Activated T-helper 1 cell treated with anti-CD3 and anti-CD28 coated beads, Interleukin-12 subunit alpha, Interleukin-12 subunit beta, Interleukin-2, Interleukin-4 antibody, amounts not matched to agents 30 ng/mL and 10 ng/mL and 1 ng/mL, durations not matched to agents 14 hours and 24 hours and 36 hours (primary cell): Measurements from ENCODE around the gene ABCC4. TPM values are rescaled to one million over a fixed set of nuclear protein-coding genes. Genes with fewer than 3 reads are reported as not detected.

Source experiments
- DNase-seq: peaks from one replicate; pipeline ENCODE4 v3.0.0; 2021; ENCODE audit warnings: low spot score
- H3K27ac Mint-ChIP-seq: one replicate; pipeline ENCODE4 v1.8.0; 2021; ENCODE audit warnings: mild to moderate bottlenecking, mixed read lengths
- H3K27me3 Mint-ChIP-seq: one replicate; pipeline ENCODE4 v1.8.0; 2022; ENCODE audit warnings: mild to moderate bottlenecking, moderate library complexity, mixed read lengths; ENCODE audit not compliant: insufficient read depth
- H3K36me3 Mint-ChIP-seq: one replicate; pipeline ENCODE4 v1.8.0; 2021; ENCODE audit warnings: low read depth, mixed read lengths
- H3K4me1 Mint-ChIP-seq: one replicate; pipeline ENCODE4 v1.8.0; 2021; ENCODE audit warnings: low read depth, mixed read lengths
- H3K4me3 Mint-ChIP-seq: one replicate; pipeline ENCODE4 v1.8.0; 2021; ENCODE audit warnings: mild to moderate bottlenecking, moderate library complexity, mixed read lengths
- H3K9me3 Mint-ChIP-seq: one replicate; pipeline ENCODE4 v1.8.0; 2021; ENCODE audit warnings: mixed read lengths
- intact Hi-C: fragments of 100-400 bp; cut with micrococcal nuclease; formaldehyde crosslinking; loops from one replicate; pipeline ENCODE4 v1.15.1; 2024
- total RNA-seq: library from RNA; stranded (reverse); gene quantifications from 2 replicates; pipeline ENCODE4 v1.2.3, GENCODE V29; 2022

Gene ABCC4
- total RNA-seq, 1 donor from 2014 or later: 16.4 TPM

DNA sequence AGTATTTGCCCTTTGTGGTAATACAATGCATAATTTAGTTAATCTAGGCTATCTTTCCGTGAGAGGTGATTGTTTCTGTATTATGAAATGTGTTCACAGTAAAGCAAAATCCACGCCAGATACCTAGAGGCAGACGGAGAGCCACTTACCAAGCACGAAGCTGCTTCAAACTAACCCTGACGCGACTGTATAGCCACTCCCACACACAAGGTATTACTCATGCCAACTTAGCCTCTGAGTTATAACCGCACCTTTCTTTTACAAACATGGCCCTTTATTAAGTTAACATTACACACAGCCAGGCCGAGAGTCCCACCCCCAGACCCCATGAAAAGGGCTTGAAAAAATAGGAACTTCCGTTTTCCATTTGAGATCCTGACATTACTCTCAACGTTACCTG lies 185.7 kb downstream of the ABCC4 start:
- intact Hi-C loops: no loop called here
- Mint-ChIP-seq H3K27ac (no peak overlapping the region), H3K36me3 (no peaks in the 10 kb centered on the region), H3K9me3 (no peaks in the 10 kb centered on the region), H3K4me3 (no peak overlapping the region), H3K27me3 (no peaks in the 10 kb centered on the region), H3K4me1 (no peaks in the 10 kb centered on the region)
- DNase-seq: no peak

DNA sequence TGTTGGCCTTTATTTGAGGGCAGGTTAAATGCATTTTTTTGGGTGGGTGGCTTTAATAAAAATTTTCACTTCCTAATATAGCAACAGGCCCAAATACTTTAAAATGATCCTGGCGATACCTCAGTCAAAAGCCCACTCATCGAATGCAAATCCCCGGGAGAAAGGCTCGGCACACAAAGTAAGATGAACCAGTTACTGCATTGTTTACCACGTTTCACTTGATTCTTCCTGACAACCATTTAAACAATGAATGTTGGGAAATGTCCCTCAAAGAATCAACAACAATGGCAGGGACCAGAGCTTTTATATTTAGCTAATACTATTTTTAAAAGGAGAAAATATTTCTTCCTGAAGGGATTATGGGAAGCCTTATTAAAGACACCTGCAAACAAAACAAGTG lies 187.7 kb downstream of the ABCC4 start:
- DNase-seq: no peak
- H3K27me3 Mint-ChIP-seq: no peaks in the 10 kb centered on the region
- no peak overlapping the region for H3K4me3 Mint-ChIP-seq
- peaks cover 2% of the 10 kb centered on the region for H3K36me3 Mint-ChIP-seq
- H3K4me1 Mint-ChIP-seq: no peaks in the 10 kb centered on the region
- H3K27ac Mint-ChIP-seq: no peak overlapping the region
- H3K9me3 Mint-ChIP-seq: no peaks in the 10 kb centered on the region
- intact Hi-C loops: no loop called here

DNA sequence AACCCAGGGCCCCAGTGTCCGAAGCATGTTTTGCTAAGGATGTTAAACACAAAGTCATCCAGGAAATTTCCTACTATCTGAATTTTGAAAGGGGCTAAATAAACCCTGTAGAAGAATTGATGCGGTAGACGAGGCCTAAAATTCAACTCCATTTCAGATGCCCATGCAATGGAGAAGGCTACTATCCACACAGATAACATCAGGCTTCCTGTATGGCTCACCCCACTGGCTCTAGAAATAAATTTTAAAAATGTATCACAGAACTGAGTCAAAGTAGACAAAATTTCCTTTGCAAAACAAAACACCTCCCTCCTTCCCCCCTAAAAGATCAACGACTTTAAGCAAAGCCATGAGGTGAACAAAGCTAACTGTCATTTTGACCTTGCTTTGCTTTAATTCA lies 188.4 kb downstream of the ABCC4 start:
- intact Hi-C loops: no loop called here
- Mint-ChIP-seq H3K36me3 (peaks cover 2% of the 10 kb centered on the region), H3K27ac (no peak overlapping the region), H3K4me3 (no peak overlapping the region), H3K27me3 (no peaks in the 10 kb centered on the region), H3K4me1 (no peaks in the 10 kb centered on the region), H3K9me3 (no peaks in the 10 kb centered on the region)
- DNase-seq: no peak

DNA sequence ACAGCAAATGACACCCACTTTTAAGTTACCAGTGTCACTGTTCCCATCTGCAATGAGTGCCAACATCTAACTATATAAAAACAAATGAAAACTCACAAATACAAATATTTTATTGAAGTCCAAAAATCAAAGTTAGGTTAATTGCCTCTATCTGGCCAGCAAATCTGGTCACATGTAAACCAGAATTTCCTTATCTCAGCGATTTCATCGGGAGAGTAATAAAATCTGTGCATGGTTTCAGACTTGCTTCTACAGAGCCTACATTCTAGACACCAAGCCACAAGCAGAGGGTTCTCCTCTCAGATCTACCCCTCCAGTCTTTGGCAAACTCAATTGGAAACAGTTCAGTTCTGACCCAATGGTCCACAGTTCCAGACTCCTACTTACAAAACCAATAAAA lies 189.6 kb downstream of the ABCC4 start:
- no peaks in the 10 kb centered on the region for H3K9me3 Mint-ChIP-seq
- no peaks in the 10 kb centered on the region for H3K4me1 Mint-ChIP-seq
- intact Hi-C loops: no loop called here
- H3K36me3 Mint-ChIP-seq: peaks cover 2% of the 10 kb centered on the region
- no peak overlapping the region for H3K4me3 Mint-ChIP-seq
- no peaks in the 10 kb centered on the region for H3K27me3 Mint-ChIP-seq
- no peak for DNase-seq
- no peak overlapping the region for H3K27ac Mint-ChIP-seq

DNA sequence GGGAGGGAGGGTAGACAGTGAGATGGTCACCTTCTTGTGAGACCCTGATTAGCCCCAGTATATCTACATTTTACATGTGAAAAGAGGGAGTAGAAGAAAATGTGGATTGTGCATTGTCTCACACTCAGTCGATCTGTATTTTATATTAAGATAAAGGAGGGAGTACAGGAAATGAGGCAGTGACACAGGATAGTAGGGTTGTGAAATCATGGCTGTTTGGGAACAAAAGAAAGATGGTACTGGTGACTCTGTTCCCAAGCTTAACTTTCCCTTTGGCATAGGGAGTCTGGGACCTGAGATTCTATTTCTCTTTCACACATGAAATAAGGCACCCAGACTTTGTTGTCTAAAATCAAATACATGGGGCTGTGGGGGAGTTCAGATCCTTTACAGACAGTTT lies 194.7 kb downstream of the ABCC4 start:
- Mint-ChIP-seq H3K36me3 (peaks cover 4% of the 10 kb centered on the region), H3K4me3 (no peak overlapping the region), H3K27me3 (no peaks in the 10 kb centered on the region), H3K4me1 (no peaks in the 10 kb centered on the region), H3K9me3 (no peaks in the 10 kb centered on the region), H3K27ac (no peak overlapping the region)
- no peak for DNase-seq
- intact Hi-C loops: no loop called here

DNA sequence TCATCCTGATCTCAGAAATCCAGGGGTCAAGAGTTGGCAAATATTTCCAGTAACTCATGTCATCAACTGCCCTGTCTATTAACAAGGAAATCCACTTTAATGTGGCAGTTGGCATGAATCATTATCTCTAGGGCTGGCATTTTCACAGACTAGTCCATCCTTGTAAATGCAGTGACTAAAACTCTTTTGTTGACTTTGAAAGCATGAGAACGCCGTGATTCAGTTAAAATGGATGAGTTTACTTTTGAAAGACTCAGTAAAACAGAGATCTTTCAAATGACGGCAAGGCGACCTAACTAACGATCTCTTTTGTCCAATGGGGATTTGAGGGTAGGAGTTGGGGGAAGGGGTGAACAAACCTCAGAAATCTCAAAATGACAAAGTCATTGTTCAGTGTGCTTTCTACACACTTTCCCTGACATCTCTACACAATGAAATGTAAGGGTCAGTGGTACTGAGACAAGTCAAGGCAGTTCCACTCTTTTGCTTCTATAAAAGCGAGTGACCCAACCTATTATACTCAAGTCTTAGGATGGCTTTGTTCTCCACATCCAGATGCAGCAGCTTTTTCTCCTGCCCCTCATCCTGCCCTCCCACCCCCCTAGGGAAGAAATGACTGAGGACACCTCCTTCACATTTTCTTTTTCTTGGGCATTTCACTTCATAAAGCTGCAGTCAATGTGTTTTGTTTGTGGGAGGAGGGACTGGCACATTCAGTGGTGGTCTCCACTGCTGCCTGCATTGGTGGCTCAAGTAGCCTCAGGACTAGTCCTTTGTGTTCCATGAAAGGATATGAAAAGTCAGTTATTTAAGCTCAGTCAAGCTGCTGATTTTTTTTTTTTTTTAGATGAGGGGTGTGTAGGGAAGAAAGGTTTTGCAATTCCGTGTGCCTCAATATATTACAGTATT lies 200.5 kb downstream of the ABCC4 start:
- Mint-ChIP-seq H3K4me3 (no peak overlapping the region), H3K4me1 (no peaks in the 10 kb centered on the region), H3K36me3 (peaks cover 8% of the 10 kb centered on the region), H3K27ac (no peak overlapping the region), H3K9me3 (peaks cover 12% of the 10 kb centered on the region), H3K27me3 (no peaks in the 10 kb centered on the region)
- DNase-seq: no peak
- intact Hi-C loops: no loop called here

DNA sequence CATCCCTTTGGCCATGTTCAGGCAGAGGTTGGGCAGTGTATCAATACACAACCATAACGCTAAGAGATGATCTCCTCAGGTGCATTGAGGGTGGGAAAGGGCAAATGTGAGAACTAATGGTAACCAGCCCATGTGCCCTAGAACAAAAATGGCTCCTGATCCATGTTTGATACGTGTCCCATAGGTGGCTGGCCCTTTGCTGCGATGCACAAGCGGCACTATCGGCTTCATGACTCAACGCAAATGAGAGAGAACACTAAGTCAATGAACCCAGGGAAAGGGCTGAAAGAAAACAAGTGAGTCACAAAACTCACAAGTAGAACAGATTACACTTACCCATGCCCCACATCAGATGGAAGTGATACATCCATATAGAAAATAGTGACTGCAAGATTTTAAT lies 201.7 kb downstream of the ABCC4 start:
- H3K36me3 Mint-ChIP-seq: peaks cover 6% of the 10 kb centered on the region
- no peak overlapping the region for H3K27ac Mint-ChIP-seq
- intact Hi-C loops: no loop called here
- no peak for DNase-seq
- H3K27me3 Mint-ChIP-seq: no peaks in the 10 kb centered on the region
- no peak overlapping the region for H3K4me3 Mint-ChIP-seq
- H3K9me3 Mint-ChIP-seq: peaks cover 14% of the 10 kb centered on the region
- no peaks in the 10 kb centered on the region for H3K4me1 Mint-ChIP-seq

DNA sequence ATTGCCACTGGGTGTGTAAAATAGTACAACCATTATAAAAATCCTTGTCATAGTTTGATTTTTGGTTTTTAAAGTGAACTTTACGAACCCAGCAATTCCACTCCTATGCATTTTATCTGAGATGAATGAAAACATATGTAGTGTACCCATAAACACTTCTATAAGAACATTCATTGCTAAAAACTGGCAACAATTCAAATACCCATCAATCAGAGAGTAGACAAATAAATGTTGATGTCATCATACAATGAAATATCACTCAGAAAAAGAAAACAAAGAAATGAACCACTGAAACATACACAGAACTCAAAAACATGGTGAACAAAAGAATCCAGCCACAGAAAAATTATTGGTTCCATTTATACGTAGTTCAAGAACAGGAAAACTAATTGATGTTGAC lies 202.3 kb downstream of the ABCC4 start:
- Mint-ChIP-seq H3K36me3 (peaks cover 6% of the 10 kb centered on the region), H3K4me3 (no peak overlapping the region), H3K27me3 (no peaks in the 10 kb centered on the region), H3K4me1 (no peaks in the 10 kb centered on the region), H3K9me3 (peaks cover 14% of the 10 kb centered on the region), H3K27ac (no peak overlapping the region)
- no peak for DNase-seq
- intact Hi-C loops: no loop called here

DNA sequence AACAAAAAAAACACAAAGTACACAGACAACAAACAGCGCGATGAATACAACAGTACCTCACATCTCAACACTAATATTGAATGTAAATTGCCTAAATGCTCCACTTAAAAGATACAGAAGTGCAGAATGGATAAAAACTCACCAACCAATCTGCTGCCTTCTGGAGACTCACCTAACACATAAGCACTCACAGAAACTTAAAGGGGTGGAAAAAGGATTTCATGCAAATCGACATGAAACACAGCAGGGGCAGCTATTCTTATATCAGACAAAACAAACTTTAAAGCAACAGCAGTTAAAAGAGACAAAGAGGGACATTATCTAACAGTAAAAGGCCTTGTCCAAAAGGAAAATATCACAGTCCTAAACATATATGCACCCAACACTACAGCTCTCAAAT lies 209.5 kb downstream of the ABCC4 start:
- DNase-seq: no peak
- Mint-ChIP-seq H3K27me3 (no peaks in the 10 kb centered on the region), H3K4me3 (no peak overlapping the region), H3K4me1 (no peaks in the 10 kb centered on the region), H3K36me3 (no peaks in the 10 kb centered on the region), H3K9me3 (peaks cover 16% of the 10 kb centered on the region), H3K27ac (no peak overlapping the region)
- intact Hi-C loops: no loop called here

DNA sequence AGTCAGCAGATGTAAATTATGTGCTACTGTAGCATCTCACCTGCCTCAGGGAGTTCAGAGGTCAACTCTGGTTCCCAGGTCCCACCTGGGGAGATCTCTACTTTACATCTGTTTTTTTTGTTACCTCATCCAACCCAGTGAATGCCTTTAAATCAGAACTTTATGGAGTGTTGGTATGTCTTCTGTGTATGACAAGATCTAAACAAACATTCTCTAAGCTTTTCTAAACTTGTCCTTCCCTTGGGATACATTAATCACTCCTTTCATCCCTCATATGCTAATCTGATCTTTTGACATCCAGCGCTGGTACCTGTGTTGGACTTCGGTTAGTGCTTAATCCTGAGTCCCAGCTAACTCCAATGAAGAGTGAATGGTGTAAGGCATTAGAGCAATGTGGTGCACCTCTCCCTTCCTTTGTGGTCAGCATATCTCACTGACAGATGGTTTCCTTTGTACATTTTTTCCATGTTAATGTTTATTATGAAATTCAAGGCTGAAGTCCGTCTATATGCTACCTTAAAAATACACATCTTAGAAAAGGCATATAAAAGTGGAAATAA lies 213.4 kb downstream of the ABCC4 start:
- no peak for DNase-seq
- Mint-ChIP-seq H3K27me3 (no peaks in the 10 kb centered on the region), H3K27ac (no peak overlapping the region), H3K9me3 (peaks cover 6% of the 10 kb centered on the region), H3K36me3 (no peaks in the 10 kb centered on the region), H3K4me1 (no peaks in the 10 kb centered on the region), H3K4me3 (no peak overlapping the region)
- intact Hi-C loops: no loop called here

DNA sequence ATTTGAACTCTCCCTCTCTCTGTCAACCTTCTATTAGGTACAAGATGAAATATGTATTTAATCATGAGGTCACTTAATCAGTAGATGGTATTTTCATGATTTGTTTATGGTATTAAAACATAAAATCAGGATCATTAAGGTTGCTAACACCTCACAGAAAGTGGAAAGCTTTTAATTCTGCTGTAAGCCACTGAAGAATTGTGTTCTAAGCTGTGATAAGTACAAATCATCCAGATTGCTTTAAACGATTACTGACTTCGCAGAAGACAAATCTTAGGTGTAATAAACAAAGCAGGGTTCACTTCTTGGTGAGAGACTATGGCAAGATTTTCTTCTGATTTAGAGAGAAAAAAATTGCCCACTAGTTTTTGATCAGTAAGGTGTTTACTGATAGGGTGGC lies 214.5 kb downstream of the ABCC4 start:
- H3K27ac Mint-ChIP-seq: no peak overlapping the region
- DNase-seq: no peak
- H3K4me1 Mint-ChIP-seq: no peaks in the 10 kb centered on the region
- no peaks in the 10 kb centered on the region for H3K27me3 Mint-ChIP-seq
- H3K36me3 Mint-ChIP-seq: no peaks in the 10 kb centered on the region
- no peaks in the 10 kb centered on the region for H3K9me3 Mint-ChIP-seq
- intact Hi-C loops: no loop called here
- H3K4me3 Mint-ChIP-seq: no peak overlapping the region

DNA sequence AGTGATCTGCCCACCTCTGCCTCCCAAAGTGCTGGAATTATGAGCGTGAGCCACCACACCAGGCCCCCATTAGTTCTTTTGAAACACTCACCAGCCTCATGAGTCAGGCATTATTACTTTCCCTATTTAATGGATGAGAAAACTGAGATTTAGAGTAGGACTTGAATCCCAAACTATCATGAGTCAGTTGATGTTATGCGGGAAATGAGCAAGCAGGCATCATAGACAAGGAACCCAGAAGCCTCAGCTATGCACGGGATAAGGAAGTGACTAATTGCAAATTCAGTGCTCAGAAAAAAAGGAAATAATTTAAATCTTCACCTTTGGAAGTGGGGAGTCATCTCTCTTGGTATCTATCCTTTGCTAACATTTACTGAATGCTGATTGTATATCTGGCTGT lies 217.5 kb downstream of the ABCC4 start:
- Mint-ChIP-seq H3K9me3 (no peaks in the 10 kb centered on the region), H3K27ac (no peak overlapping the region), H3K27me3 (no peaks in the 10 kb centered on the region), H3K4me3 (no peak overlapping the region), H3K36me3 (no peaks in the 10 kb centered on the region), H3K4me1 (no peaks in the 10 kb centered on the region)
- intact Hi-C loops: no loop called here
- DNase-seq: no peak

DNA sequence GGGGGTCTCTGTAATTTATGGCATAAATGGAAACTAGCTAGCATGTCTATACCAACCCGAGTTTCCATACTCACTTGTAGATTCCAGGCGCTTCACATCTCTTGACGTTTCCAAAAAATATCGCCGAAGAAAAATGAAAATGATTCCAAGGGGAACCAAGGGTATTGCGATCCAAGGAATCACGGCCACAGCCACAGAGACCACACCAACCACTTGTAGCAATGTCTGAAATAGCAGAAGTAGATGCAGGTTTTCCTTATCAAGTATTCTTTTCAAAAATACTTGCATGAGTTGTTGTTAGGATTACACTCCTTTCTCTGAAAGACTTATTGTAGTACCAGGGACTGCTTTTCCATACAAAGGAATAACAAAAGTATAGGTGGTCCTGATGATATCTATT lies 218.2 kb downstream of the ABCC4 start:
- intact Hi-C loops: no loop called here
- no peaks in the 10 kb centered on the region for H3K4me1 Mint-ChIP-seq
- H3K4me3 Mint-ChIP-seq: no peak overlapping the region
- H3K9me3 Mint-ChIP-seq: no peaks in the 10 kb centered on the region
- no peaks in the 10 kb centered on the region for H3K27me3 Mint-ChIP-seq
- H3K36me3 Mint-ChIP-seq: no peaks in the 10 kb centered on the region
- DNase-seq: no peak
- H3K27ac Mint-ChIP-seq: no peak overlapping the region
